KOPT-K1 (cell line): Measurements from ENCODE around the gene RIMBP2.

ENCODE experiments used
- H3K27ac ChIP-seq: fragments of 200-600 bp; sonication (generic); 2 replicates; pipeline ENCODE4 v1.5.1; 2016; ENCODE audit warnings: antibody characterized with exemption, mild to moderate bottlenecking, low read depth, low read length; ENCODE audit not compliant: poor library complexity, severe bottlenecking
- H3K36me3 ChIP-seq: fragments of 200-600 bp; sonication (generic); 2 replicates; pipeline ENCODE4 v1.5.1; 2017; ENCODE audit warnings: antibody characterized with exemption, mild to moderate bottlenecking, low read length, moderate library complexity; ENCODE audit not compliant: insufficient read depth
- H3K9me3 ChIP-seq: fragments of 200-600 bp; sonication (generic); 2 replicates; pipeline ENCODE4 v1.5.1; 2017; ENCODE audit warnings: antibody characterized with exemption, low read length, mild to moderate bottlenecking; ENCODE audit not compliant: insufficient read depth, poor library complexity, severe bottlenecking

The RIMBP2 gene

DNA sequence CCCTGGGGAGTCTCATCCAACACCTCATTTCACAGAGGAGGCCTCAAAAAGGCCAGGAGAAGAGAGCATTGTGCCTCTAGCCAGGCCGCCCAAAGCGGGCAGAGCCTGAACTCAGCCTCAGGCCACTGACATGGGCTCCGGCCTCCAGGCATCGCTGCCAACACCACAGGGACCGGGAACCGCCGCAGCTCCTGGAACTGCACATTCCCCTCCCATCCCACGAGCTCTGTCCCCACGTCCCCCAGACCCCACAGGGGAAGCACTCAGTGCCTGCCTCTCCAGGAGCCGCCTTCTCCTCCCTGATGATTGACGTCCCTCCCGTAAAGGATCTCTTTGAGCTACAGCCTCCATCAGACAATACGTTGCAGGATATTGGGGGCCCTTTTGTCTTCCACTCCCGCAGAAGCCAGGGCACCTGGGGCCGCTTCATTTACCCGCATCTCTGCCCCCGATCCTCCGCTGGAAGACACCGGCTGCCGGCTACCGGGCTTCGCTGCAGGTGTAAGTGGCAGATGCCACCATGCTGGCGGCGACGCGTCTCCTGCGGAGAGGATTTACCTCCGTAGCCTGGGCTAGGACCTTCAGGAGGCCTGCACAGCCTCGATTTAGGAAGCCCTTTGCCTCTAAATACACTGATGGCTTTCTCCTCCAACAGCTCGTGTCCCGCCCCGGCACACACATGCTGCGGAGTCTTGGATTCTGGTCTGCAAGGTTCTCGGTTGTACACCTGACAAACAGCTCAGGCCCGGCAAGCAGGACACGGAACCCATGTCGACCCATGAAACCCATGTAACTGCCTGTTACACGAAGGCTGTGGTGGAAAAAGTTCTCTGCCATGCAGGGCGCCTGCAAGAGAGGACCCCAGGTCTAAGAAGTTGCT lies 104.8 kb downstream of the RIMBP2 start:
- no peaks in the 10 kb centered on the region for H3K9me3 ChIP-seq
- H3K36me3 ChIP-seq = no peaks in the 10 kb centered on the region
- H3K27ac ChIP-seq = no peak overlapping the region

DNA sequence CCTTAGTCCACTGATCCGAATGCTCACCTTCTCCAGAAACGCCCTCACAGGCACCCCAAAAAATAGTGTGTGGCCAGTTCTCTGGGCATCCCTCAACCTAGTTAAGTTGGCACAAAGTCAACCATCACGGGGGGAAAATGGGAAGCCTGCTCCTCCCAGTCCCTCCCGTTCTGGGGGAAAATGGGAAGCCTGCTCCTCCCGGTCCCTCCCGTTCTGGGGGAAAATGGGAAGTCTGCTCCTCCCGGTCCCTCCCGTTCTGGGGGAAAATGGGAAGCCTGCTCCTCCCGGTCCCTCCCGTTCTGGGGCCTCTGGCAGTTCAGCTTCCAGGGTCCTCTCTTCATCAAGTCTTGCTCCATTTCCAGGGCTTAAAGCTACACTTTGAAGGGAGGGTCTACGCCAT lies 106.1 kb downstream of the RIMBP2 start:
- no peaks in the 10 kb centered on the region for H3K9me3 ChIP-seq
- H3K27ac ChIP-seq = no peak overlapping the region

DNA sequence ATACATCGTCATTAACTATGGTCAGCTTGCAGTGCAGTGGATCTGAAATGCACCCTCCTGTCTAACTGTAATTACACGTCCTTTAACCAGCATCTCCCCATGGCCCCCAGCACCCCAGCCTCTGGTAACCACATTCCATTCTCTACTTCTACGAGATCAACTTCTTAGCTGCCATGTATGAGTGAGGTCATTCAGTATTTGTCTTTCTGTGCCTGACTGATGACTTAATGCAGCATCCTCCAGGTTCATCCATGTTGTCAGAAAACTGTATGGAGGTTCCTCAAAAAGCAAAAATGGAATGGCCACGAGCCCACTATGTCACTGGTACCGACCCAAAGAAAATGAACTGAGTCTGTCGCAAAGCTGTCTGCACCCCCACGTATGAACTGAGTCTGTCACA lies 107.3 kb downstream of the RIMBP2 start:
- no peaks in the 10 kb centered on the region for H3K36me3 ChIP-seq
- no peak overlapping the region for H3K27ac ChIP-seq

More for the DNA sequence above, 106.1 kb downstream of the RIMBP2 start:
- H3K36me3 ChIP-seq = no peaks in the 10 kb centered on the region

DNA sequence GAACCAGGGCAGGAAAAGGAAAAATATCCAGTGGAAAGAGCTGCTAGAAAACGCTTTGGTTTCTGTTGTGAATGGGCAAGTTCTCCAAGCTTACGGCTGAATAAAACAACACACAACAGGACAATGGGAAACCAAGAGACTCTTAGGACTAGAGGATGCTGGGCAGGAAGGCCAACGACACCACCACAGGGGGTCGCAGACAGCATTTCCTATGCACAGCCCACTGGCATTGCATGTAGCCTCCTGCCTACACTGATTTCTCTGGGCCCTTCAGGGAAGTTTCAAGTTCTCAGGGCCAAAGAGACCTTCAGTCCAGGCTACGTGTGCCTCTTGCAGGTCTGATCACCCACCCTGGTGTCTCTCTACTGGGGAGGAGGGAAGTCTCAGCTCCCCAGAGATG lies 108.0 kb downstream of the RIMBP2 start:
- H3K27ac ChIP-seq = no peak overlapping the region
- H3K9me3 ChIP-seq = no peaks in the 10 kb centered on the region
- H3K36me3 ChIP-seq = no peaks in the 10 kb centered on the region

More for the DNA sequence above, 107.3 kb downstream of the RIMBP2 start:
- H3K9me3 ChIP-seq = no peaks in the 10 kb centered on the region

DNA sequence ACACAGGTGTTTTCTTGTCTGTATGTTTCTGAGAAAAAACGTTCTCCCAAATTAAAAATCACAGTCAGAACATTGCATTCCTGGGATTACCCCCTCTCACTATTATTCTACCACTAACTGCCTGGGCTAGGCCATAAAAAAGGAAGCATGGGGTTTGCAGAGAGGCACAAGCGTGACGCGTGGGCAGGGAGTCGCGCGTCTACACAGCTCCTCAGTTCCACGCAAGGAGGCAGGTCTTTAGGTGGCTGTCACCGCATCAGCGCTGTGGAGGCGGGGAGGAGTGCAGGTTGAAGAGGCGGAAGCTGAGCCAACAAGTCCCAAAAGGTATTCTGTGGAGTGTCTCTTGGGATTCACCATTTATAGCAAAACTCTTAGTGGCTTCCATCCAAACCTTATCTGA lies 109.9 kb downstream of the RIMBP2 start:
- H3K36me3 ChIP-seq = no peaks in the 10 kb centered on the region
- H3K9me3 ChIP-seq = no peaks in the 10 kb centered on the region
- no peak overlapping the region for H3K27ac ChIP-seq

DNA sequence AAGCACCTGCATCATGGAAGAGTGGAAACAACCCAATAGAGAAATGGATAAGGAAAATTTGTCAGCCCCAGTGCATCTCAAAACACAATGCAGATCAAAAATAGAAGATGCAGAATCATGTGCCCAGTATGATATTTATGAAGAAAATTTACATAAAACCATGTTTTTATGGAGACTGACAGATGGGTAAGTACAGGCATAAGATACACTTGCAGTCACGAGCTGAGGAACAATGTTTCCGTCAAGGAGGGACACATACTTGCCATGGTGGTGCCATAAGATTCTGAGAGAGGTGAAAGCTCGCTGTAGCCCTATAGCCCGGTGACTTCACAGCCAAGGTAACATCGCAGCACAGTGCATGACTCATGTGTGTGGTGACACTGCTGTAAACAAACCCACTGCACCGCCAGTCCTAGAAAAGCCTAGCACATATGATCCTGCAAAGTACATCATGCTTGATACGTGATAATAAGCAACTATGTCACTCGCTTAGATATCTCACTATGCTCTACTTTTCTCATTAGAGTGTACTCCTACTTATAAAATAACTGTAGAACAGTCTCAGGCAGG lies 112.6 kb downstream of the RIMBP2 start:
- H3K36me3 ChIP-seq = no peaks in the 10 kb centered on the region
- H3K27ac ChIP-seq = no peak overlapping the region
- peaks cover 5% of the 10 kb centered on the region for H3K9me3 ChIP-seq

DNA sequence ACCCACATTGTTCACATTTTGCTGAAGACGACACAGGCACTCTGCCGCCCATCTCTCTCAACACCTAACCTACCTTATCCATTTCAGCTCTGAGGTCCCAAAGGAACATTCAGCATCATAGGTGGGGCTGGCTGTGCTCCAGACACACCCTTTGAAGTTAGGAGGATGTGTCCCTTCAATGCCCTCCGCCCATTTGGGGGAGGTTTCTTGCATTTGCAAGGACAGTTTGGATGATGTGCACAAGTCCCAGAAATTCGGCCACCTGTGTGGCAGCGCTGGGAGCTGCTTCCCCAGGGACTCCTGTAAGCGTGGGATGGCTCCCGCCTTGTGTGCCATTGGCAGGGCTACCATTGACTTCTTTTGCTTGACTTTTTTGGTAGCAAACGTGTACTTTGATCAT lies 113.8 kb downstream of the RIMBP2 start:
- Histone ChIP-seq H3K27ac (no peak overlapping the region), H3K9me3 (peaks cover 17% of the 10 kb centered on the region), H3K36me3 (no peaks in the 10 kb centered on the region)

DNA sequence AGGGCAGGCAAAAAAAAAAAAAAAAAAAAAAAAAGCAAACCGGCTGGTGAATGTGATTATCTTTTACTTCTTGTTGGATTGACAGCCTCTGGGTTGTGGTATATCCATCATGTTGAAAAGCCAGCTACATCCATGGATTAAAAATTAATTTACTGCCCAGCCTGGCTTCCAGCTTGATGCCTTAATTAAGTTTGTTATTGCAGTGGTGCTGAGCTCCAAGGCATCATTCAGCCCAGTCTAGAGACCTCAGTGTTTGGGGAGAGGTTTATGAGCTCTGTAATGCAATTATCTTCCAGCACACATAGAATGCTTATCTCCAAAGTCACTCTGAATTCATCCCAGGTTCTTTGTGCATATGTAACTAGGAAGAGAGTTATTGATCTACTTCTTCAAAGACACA lies 114.8 kb downstream of the RIMBP2 start:
- Histone ChIP-seq H3K36me3 (no peaks in the 10 kb centered on the region), H3K9me3 (peaks cover 24% of the 10 kb centered on the region), H3K27ac (no peak overlapping the region)

DNA sequence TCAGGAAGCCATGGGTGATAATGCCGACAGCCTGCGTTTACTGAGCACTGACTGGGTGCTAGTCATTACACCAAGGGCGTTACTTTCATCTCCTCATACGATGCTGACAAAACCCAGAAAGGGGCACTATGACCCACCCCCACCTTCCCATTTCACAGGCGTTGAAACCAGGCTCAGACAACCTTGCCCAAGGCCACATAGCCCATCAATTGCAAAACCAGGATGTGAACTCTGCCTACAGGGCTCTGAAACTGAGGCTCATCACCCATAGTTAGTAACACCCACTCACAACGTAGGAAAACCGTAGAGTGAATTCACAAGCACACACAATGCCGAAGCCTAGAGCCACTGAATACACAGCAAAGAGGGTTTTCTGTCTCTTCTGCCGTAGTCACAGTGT lies 119.9 kb downstream of the RIMBP2 start:
- Histone ChIP-seq H3K36me3 (no peaks in the 10 kb centered on the region), H3K9me3 (peaks cover 24% of the 10 kb centered on the region), H3K27ac (no peak overlapping the region)

DNA sequence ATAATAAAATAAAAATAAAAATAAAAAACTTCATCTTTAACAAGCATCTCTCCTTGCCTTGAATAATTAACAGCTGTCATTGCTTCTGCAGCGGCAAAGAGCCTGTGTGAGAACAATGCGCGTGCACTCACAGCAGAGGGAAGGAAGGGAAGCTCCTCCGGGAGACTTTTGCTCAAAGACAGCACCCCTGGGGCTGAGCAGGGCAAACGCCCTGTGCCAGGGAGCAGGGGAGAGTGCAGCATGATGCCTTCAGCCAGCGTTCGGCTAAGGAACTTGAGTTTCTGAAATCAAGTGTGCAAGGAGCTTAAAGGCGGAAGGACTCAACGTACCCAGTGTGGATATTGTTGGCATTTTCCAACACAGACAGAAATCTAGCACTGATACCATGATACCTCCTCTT lies 120.5 kb downstream of the RIMBP2 start:
- peaks cover 24% of the 10 kb centered on the region for H3K9me3 ChIP-seq
- H3K36me3 ChIP-seq = no peaks in the 10 kb centered on the region
- no peak overlapping the region for H3K27ac ChIP-seq

DNA sequence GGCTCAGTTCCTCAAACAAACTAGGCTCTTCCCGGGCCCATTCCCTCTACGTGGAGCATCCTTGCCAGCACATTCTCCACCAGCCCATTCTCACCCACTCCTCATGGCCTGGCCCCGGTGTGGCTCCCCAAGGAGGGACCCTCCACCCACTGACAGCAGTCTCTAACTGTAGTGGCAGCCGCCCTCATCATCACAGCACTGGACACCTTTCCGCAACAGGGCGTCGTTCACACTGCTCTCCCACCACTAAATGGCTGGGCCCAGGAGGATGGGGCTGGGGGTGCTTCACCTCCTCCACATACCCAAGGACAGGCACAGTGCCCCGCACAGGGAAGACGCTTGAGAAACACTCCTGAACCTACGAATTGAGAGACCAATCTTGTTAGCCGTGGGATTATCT lies 123.0 kb downstream of the RIMBP2 start:
- Histone ChIP-seq H3K27ac (no peak overlapping the region), H3K36me3 (no peaks in the 10 kb centered on the region), H3K9me3 (peaks cover 15% of the 10 kb centered on the region)

DNA sequence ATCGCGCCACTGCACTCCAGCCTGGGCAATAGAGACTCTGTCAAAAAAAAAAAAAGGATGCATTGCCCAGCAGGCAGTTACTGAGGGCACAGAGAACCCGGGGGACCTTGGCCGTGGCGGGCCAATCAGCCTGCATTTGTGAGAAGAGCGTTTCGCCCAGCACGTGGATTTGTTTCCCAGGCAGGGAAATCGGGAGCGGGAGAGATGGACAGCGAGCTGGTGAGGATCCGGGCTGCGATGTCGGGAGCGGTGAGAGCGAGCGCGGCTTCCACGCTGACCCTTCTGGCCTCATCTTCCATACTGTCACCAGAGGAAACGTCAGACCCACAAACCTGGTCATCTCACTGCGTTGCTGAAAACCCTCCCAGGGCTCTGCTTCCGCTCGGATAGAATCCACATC lies 123.5 kb downstream of the RIMBP2 start:
- Histone ChIP-seq H3K27ac (no peak overlapping the region), H3K9me3 (peaks cover 11% of the 10 kb centered on the region), H3K36me3 (no peaks in the 10 kb centered on the region)

DNA sequence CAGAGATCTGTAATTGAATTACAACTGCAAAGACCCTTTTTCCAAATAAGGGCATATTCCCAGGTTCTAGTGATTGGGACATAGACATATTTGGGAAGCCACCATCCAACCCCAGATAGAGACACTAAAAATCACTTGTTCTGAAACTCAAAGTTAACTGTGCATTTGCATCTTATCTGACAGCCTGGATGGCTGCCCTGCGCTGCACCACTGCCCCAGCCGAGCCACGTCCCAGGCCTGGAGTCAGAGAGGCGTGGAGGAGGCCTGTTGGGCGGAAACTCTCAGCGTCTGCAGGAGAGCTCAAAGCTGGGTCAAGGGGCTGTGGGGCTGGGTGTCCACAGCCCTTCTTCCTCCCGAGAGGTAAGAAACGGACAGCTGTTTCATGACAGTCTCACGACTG lies 124.4 kb downstream of the RIMBP2 start:
- H3K36me3 ChIP-seq = no peaks in the 10 kb centered on the region
- peaks cover 4% of the 10 kb centered on the region for H3K9me3 ChIP-seq
- peak overlapping the region; percentile 94 for H3K27ac ChIP-seq

DNA sequence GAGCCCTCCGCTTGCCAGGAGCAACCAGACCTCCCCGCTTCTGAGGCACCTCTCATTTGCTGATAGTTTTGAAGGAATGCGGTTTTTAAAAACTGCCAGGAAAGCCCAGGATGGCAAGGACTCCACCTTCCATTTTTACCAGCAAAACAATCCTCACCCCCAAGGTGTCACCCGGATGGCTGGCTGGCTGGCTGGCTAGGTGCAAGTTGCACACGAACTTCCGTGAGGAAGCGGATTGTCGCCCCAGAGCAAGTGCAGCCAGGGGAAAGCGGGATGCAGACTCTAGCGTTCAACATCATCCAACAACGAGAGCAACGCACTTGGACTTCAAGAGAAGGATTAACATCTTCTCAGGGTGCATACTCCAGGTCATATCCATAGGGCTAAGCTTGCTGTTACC lies 125.4 kb downstream of the RIMBP2 start:
- peak overlapping the region; percentile 94 for H3K27ac ChIP-seq
- no peaks in the 10 kb centered on the region for H3K9me3 ChIP-seq
- no peaks in the 10 kb centered on the region for H3K36me3 ChIP-seq

DNA sequence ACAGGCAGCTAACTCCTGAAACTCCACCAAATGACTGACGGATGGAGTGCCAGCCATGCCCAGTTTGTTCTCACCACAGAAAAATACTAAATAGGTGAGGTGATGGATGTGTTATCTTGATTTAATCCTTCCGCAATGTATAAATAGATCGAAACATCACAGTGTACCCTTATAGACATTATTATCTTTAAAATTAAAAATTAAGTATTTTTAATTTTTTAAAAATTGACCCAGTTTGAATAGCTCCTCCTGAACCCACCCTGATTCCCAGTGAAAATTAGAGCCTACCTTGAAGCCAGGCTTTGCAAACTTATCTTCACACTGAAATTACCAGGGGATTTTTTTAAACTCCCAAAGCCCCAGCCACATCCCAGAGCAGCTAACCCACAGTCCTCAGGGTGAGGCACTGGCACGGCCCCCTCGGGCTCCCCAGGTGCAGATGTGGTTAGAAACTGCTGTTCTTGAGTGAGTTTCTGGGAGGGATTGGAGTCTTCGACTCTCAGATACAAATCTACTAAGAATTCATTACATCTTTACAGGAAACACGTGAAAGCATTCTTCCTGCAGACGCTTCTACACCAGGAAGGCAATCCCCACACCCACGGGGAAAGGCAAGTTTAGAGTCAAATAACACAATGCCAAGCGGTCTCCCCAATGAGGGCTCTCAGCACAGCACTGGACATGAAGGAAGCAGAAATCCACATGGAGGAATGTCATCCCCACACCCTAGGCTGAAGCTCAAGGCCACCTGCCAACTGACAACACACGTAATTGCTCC lies 126.4 kb downstream of the RIMBP2 start:
- H3K27ac ChIP-seq = peak overlapping the region; percentile 94
- H3K9me3 ChIP-seq = no peaks in the 10 kb centered on the region
- no peaks in the 10 kb centered on the region for H3K36me3 ChIP-seq
